ENCODE data around the gene TBC1D9. TPM values are rescaled to one million over a fixed set of nuclear protein-coding genes. Genes with fewer than 3 reads are reported as not detected.
A peak's percentile ranks its signal among the peaks of the same experiment; 100 is the strongest.

The TBC1D9 gene
- total RNA-seq, 1 experiment from 2014 or later: 9.5 TPM

GRCh38 chr4:140757232-140757630 is 1.0 kb upstream of the TBC1D9 start:
- Histone ChIP-seq H3K9me3 (ENCODE audit: control insufficient read depth in 1 of 2, insufficient read depth in 1 of 2, low read depth in 1 of 2, low read length in 2 of 2) (no peaks in the 10 kb centered on the region), H3K4me1 (ENCODE audit: control insufficient read depth in 1 of 2, insufficient read depth in 2 of 2, low read length in 2 of 2) (peaks cover 6 to 22% of the 10 kb centered on the region in 2 experiments; a peak in 3 of 4 replicates), H3K9me2 (ENCODE audit: insufficient read depth) (no peaks in the 10 kb centered on the region), H3K27me3 (ENCODE audit: insufficient read depth, low read length) (no peaks in the 10 kb centered on the region), H3K79me2 (ENCODE audit: insufficient read depth, low read length) (no peaks in the 10 kb centered on the region; the same call in 1 of the 2 replicates), H2AFZ (ENCODE audit: low read depth, low read length, poor library complexity, severe bottlenecking) (peak overlapping the region; percentile 3), H3K9ac (ENCODE audit: low read length) (peak overlapping the region; percentile 71; the same call in 1 of the 2 replicates), H3K36me3 (ENCODE audit: control insufficient read depth in 1 of 2, insufficient read depth in 2 of 2, low read length in 2 of 2) (no peaks in the 10 kb centered on the region), H3K27ac (ENCODE audit: low read depth, low read length) (no peak overlapping the region), H3K4me3 (replicated peaks in 1 of 2; ENCODE audit: low read depth in 1 of 2, low read length in 2 of 2) (peak overlapping the region; percentile 66 to 83), H3K4me2 (ENCODE audit: low read length) (peak overlapping the region; percentile 86), H4K20me1 (ENCODE audit: insufficient read depth) (no peaks in the 10 kb centered on the region)
- DNase-seq (ENCODE audit: low read depth, low spot score): no peak
- BruUV-seq (replicated peaks): no TSS peak
- ChIA-PET POLR2A (interaction anchor here (0.8 to 1.4 kb wide), 5 partner anchors 9 to 36 kb away, joined by 3 to 7 read pairs (median 3); no protein-coding TSS in a partner anchor), CTCF (interaction anchor here (0.9 to 2.0 kb wide), 3 partner anchors 14 to 397 kb away, joined by 3 to 11 read pairs (median 5); no protein-coding TSS in a partner anchor), RAD21 (ENCODE audit: low non-redundant PET in 1 of 2, low total read pairs in 2 of 2, uncharacterized antibody in 2 of 2, unreplicated experiment in 2 of 2) (no interaction called here)
- intact Hi-C loops (cut with micrococcal nuclease): loop anchor here (2.0 to 5.0 kb wide), 2 partner anchors 28 to 90 kb away; no protein-coding TSS in a partner anchor
- no peak for ATAC-seq
- TF ChIP-seq FOSL1 (IDR thresholded peaks at IDR 0.05; ENCODE audit: low read depth): 0 out of 2 replicates have a peak, but pooled peaks have one; percentile 10
- no peak for TF ChIP-seq EGR1 (IDR thresholded peaks at IDR 0.05; ENCODE audit: low read depth)

- POLR2A ChIA-PET: interaction anchor here (0.8 to 1.4 kb wide), 5 partner anchors 10 to 455 kb away, joined by 3 to 7 read pairs (median 3); no protein-coding TSS in a partner anchor
- Histone ChIP-seq H4K20me1 (ENCODE audit: insufficient read depth) (no peaks in the 10 kb centered on the region), H3K9me2 (ENCODE audit: insufficient read depth) (no peaks in the 10 kb centered on the region), H3K27ac (ENCODE audit: low read depth, low read length) (peak overlapping the region; percentile 82), H3K36me3 (ENCODE audit: control insufficient read depth in 1 of 2, insufficient read depth in 2 of 2, low read length in 2 of 2) (no peaks in the 10 kb centered on the region), H3K4me3 (replicated peaks in 1 of 2; ENCODE audit: low read depth in 1 of 2, low read length in 2 of 2) (peak overlapping the region; percentile 66 to 83), H3K9ac (ENCODE audit: low read length) (peak overlapping the region; percentile 71), H3K4me1 (ENCODE audit: control insufficient read depth in 1 of 2, insufficient read depth in 2 of 2, low read length in 2 of 2) (peaks cover 6 to 22% of the 10 kb centered on the region in 2 experiments; a peak in 3 of 4 replicates), H3K27me3 (ENCODE audit: insufficient read depth, low read length) (no peaks in the 10 kb centered on the region), H3K9me3 (ENCODE audit: control insufficient read depth in 1 of 2, insufficient read depth in 1 of 2, low read depth in 1 of 2, low read length in 2 of 2) (no peaks in the 10 kb centered on the region), H3K4me2 (ENCODE audit: low read length) (peak overlapping the region; percentile 86), H3K79me2 (ENCODE audit: insufficient read depth, low read length) (no peaks in the 10 kb centered on the region; the same call in 1 of the 2 replicates), H2AFZ (ENCODE audit: low read depth, low read length, poor library complexity, severe bottlenecking) (peak overlapping the region; percentile 78)
- CTCF ChIA-PET: interaction anchor here (1.2 to 2.0 kb wide), 2 partner anchors 12 to 395 kb away, joined by 5 to 11 read pairs; no protein-coding TSS in a partner anchor
- TF ChIP-seq CTCF (IDR thresholded peaks at IDR 0.05 in 2 of 3, conservative IDR thresholded peaks at IDR 0.05 in 1 of 3; ENCODE audit: borderline replicate concordance in 1 of 3, insufficient read depth in 1 of 3, low read depth in 2 of 3, low read length in 2 of 3): no peak
- peak; percentile 81 for TF ChIP-seq TCF7L2 (IDR thresholded peaks at IDR 0.05; ENCODE audit: borderline replicate concordance, extremely low read depth, insufficient read depth, insufficient read length)
- peak; percentile 48 for TF ChIP-seq MAX (IDR thresholded peaks at IDR 0.05)
- TF ChIP-seq REST (IDR thresholded peaks at IDR 0.05; ENCODE audit: low read depth): no peak
- peak; percentile 74 for TF ChIP-seq ZFX (IDR thresholded peaks at IDR 0.05)
- BruUV-seq (replicated peaks): no TSS peak
- no peak for DNase-seq (ENCODE audit: low read depth, low spot score)
- RAD21 ChIA-PET (ENCODE audit: low non-redundant PET in 1 of 2, low total read pairs in 2 of 2, uncharacterized antibody in 2 of 2, unreplicated experiment in 2 of 2): no interaction called here
- intact Hi-C loops (cut with micrococcal nuclease): loop anchor here (2.0 to 5.0 kb wide), 2 partner anchors 27 to 91 kb away; no protein-coding TSS in a partner anchor
- peak; percentile 60 for ATAC-seq
Measured at GRCh38 chr4:140755774-140756318, 339 bp downstream of the TBC1D9 start.
